Ishikawa (cell line): ENCODE data around the gene GRM3.

Experiments used
- CEBPB ChIP-seq: IDR thresholded peaks from 2 replicates; pipeline ENCODE4 v1.6.1; 2012
- CREB1 ChIP-seq: IDR thresholded peaks from 2 replicates; pipeline ENCODE4 v1.6.1; 2012; ENCODE audit warnings: low read depth
- EGR1 ChIP-seq: IDR thresholded peaks from 2 replicates; pipeline ENCODE4 v1.6.1; 2012
- EP300 ChIP-seq: IDR thresholded peaks from 2 replicates; pipeline ENCODE4 v1.6.1; 2012; ENCODE audit warnings: borderline replicate concordance
- FOXM1 ChIP-seq: IDR thresholded peaks from 2 replicates; pipeline ENCODE4 v1.6.1; 2012; ENCODE audit warnings: low read depth, borderline replicate concordance
- NFIC ChIP-seq: IDR thresholded peaks from 2 replicates; pipeline ENCODE4 v1.6.1; 2012
- RAD21 ChIP-seq: IDR thresholded peaks from 2 replicates; pipeline ENCODE4 v1.6.1; 2012; ENCODE audit warnings: low read depth
- TAF1 ChIP-seq: IDR thresholded peaks from 2 replicates; pipeline ENCODE4 v1.6.1; 2012; ENCODE audit warnings: low read depth, mild to moderate bottlenecking
- TCF12 ChIP-seq: IDR thresholded peaks from 2 replicates; pipeline ENCODE4 v1.6.1; 2012; ENCODE audit warnings: low read depth
- TEAD4 ChIP-seq: IDR thresholded peaks from 2 replicates; pipeline ENCODE4 v1.6.1; 2012
- YY1 ChIP-seq: IDR thresholded peaks from 2 replicates; pipeline ENCODE4 v1.6.1; 2012; ENCODE audit warnings: low read depth
- ZBTB7A ChIP-seq: IDR thresholded peaks from 2 replicates; pipeline ENCODE4 v1.6.1; 2012; ENCODE audit warnings: low read depth
- TF ChIP-seq, protein P1 (sequence below): IDR thresholded peaks from 2 replicates; pipeline ENCODE4 v1.6.1; 2012
- TF ChIP-seq, protein P2 (sequence below): IDR thresholded peaks from 2 replicates; pipeline ENCODE4 v1.6.1; 2012; ENCODE audit warnings: low read depth, mild to moderate bottlenecking
- TF ChIP-seq, protein P3 (sequence below): IDR thresholded peaks from 2 replicates; pipeline ENCODE4 v1.6.1; 2012

Gene GRM3

DNA sequence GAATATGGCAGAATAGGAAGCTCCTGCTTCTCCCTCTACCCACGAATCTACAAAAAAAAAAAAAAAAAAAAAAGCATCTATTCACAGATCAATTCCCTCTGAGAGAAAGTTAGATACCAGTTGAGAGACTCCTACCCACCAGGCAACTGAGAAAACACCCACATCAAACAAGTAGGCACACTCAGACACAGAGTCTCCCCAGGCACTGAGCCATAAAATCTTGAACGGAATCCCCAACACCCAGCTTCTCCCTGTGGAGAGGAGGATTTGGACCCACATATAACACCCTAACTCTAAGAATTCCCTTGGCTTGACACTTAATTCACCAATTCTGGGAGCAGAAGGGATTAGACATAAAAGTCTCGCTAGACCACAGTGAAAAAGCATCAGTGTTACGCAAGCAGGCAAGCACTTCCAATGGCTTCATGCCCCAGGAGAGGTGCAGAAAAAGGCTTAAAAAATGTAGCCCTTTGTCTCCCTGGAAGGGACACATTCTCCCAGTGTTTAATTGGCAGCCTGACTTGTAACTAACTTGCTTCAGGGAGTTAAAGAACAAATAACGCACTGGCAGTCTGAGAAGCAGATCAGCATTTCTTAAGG is 223.6 kb downstream of the GRM3 start:
- no peak for TF ChIP-seq TCF12
- TF ChIP-seq, protein P1, sequence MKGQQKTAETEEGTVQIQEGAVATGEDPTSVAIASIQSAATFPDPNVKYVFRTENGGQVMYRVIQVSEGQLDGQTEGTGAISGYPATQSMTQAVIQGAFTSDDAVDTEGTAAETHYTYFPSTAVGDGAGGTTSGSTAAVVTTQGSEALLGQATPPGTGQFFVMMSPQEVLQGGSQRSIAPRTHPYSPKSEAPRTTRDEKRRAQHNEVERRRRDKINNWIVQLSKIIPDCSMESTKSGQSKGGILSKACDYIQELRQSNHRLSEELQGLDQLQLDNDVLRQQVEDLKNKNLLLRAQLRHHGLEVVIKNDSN, result no peak
- TF ChIP-seq EGR1, result no peak
- TF ChIP-seq NFIC, result no peak
- TF ChIP-seq CEBPB, result no peak
- no peak for TF ChIP-seq TAF1
- TF ChIP-seq YY1, result no peak
- no peak for TF ChIP-seq EP300
- no peak for TF ChIP-seq CREB1
- TF ChIP-seq RAD21, result no peak
- TF ChIP-seq TEAD4, result no peak
- no peak for TF ChIP-seq FOXM1
- TF ChIP-seq ZBTB7A, result no peak
- TF ChIP-seq, protein P2, sequence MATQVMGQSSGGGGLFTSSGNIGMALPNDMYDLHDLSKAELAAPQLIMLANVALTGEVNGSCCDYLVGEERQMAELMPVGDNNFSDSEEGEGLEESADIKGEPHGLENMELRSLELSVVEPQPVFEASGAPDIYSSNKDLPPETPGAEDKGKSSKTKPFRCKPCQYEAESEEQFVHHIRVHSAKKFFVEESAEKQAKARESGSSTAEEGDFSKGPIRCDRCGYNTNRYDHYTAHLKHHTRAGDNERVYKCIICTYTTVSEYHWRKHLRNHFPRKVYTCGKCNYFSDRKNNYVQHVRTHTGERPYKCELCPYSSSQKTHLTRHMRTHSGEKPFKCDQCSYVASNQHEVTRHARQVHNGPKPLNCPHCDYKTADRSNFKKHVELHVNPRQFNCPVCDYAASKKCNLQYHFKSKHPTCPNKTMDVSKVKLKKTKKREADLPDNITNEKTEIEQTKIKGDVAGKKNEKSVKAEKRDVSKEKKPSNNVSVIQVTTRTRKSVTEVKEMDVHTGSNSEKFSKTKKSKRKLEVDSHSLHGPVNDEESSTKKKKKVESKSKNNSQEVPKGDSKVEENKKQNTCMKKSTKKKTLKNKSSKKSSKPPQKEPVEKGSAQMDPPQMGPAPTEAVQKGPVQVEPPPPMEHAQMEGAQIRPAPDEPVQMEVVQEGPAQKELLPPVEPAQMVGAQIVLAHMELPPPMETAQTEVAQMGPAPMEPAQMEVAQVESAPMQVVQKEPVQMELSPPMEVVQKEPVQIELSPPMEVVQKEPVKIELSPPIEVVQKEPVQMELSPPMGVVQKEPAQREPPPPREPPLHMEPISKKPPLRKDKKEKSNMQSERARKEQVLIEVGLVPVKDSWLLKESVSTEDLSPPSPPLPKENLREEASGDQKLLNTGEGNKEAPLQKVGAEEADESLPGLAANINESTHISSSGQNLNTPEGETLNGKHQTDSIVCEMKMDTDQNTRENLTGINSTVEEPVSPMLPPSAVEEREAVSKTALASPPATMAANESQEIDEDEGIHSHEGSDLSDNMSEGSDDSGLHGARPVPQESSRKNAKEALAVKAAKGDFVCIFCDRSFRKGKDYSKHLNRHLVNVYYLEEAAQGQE, result no peak

DNA sequence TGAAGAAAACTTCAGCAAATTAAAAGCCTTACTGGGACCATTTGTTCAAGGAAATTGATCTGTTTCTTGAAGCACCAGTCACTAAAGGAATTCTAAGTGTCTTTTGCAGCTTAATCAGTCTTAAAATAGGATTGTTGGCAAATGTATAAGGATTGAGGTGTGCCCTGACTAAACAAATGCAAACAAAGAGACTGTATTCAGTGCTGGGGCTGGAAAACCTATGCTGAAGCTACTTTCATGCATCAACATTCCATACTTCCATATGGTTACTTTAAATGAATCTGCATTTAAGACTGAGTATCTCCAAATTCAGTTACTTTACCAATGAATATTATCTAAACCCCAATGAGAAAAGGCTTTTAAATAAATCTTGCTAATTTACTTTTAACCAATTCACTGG is 232.4 kb downstream of the GRM3 start:
- TF ChIP-seq TCF12, result no peak
- no peak for TF ChIP-seq CREB1

DNA sequence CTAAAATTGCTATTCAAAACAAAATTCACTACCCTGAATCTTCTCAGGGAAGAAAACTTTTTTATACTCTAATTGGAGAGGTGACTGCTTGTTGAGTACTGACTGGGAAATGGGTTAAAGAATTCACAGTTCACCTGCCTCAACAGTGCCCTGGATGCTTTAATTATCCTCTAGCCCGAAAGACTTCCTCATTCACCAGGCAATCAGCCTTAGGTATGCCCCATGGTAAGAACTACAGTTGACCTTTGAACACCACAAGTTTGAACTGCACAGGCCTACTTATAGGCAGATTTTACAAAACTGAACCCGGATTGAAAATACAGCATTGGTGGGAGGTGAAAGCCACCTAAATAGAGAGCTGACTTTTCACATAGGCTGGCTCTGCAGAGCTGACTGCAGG is 240.4 kb downstream of the GRM3 start:
- no peak for TF ChIP-seq CREB1
- TF ChIP-seq TEAD4, result no peak
- no peak for TF ChIP-seq EP300
- no peak for TF ChIP-seq RAD21
- TF ChIP-seq TCF12, result no peak
- TF ChIP-seq, protein P2, result no peak
- no peak for TF ChIP-seq ZBTB7A
- TF ChIP-seq, protein P3, sequence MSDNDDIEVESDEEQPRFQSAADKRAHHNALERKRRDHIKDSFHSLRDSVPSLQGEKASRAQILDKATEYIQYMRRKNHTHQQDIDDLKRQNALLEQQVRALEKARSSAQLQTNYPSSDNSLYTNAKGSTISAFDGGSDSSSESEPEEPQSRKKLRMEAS, result no peak
- TF ChIP-seq, protein P1, result no peak
- TF ChIP-seq TAF1, result no peak

DNA sequence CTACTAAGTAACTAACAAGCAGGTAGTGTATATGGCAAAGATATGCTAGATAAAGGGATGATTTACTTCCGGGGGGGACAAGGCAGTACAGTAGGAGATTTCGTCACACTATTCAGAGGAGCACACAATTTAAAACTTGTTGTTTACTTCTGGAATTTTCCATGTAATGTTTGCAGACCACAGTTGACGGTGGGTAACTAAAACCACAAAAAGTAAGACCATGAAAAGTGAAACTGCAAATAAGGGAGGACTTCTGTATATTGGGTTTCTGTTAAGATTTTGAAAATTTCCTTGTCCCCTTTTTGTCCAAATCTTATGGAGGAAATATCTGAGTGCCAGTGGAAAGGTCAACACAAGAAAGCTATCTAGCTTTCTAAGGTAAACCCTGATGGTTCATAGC is 245.8 kb downstream of the GRM3 start:
- no peak for TF ChIP-seq YY1
- no peak for TF ChIP-seq TEAD4
- no peak for TF ChIP-seq TAF1
- no peak for TF ChIP-seq EP300
- TF ChIP-seq NFIC, result no peak

DNA sequence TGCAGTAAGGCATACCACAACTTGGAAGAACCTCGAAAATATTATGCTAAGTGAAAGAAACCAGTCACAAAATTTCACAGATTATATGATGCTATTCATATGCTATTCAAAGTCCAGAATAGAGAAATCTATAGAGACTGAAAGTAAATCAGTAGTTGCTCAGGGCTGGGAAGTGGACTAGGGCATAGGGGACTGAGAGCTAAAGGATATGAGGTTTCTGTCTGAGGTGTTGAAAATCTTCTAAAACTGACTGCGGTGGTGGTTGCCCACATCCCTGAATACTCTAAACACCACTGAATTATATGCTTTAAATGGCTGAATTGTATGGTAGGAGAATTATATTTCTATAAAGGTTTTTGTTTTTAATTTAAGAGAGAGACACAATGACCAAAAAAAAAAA is 254.5 kb downstream of the GRM3 start:
- TF ChIP-seq, protein P1, result no peak
- TF ChIP-seq RAD21, result no peak
- no peak for TF ChIP-seq TAF1
- no peak for TF ChIP-seq NFIC
- TF ChIP-seq, protein P3, result no peak

DNA sequence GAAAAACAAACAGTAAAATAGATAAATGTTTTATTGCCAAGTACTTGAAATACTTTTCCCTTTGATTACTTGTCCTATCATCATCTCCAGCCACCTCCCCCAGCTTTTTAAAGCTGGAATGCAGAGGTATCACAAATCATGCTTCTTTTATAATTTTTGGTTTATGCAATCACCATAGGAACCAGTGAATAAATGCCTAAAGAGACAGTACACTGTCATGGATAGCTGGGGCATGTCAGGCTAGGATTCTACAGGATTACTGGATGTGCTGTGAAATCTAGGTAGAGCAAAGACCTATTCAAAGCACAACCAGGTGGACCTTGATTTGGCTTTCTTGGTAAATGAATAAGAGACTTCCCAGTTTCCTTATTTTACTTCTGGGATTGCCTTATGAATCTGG is 257.2 kb downstream of the GRM3 start:
- TF ChIP-seq, protein P1, result no peak
- TF ChIP-seq NFIC (no peak), FOXM1 (no peak), TAF1 (no peak), ZBTB7A (no peak), EGR1 (no peak), CREB1 (no peak), CEBPB (no peak), YY1 (no peak), TEAD4 (no peak), RAD21 (no peak), TCF12 (no peak), EP300 (no peak)
- TF ChIP-seq, protein P2, result no peak
- TF ChIP-seq, protein P3, result no peak
